ENCODE data around the gene FOXF2.

GRCh38 chr6:1395941-1396908, 6.8 kb downstream of the FOXF2 start:
- TF ChIP-seq JUNB (IDR thresholded peaks at IDR 0.05; ENCODE audit: unreplicated experiment) (no peak), CTCF (conservative IDR thresholded peaks at IDR 0.05; ENCODE audit: low read depth in 2 of 2) (no peak), POLR2AphosphoS5 (IDR thresholded peaks at IDR 0.05; ENCODE audit: low read depth) (no peak), EZH2 (IDR thresholded peaks at IDR 0.05; ENCODE audit: low read depth, unreplicated experiment) (peak; percentile 44), ZNF462 (CRISPR knock-in tag; IDR thresholded peaks at IDR 0.05) (no peak), ETS1 (IDR thresholded peaks at IDR 0.05) (no peak), REST (IDR thresholded peaks at IDR 0.05; ENCODE audit: unreplicated experiment) (no peak), CREB1 (CRISPR knock-in tag; IDR thresholded peaks at IDR 0.05; ENCODE audit: low read depth) (no peak), EZH2phosphoT487 (IDR thresholded peaks at IDR 0.05; ENCODE audit: unreplicated experiment) (no peak), STAT1 (IDR thresholded peaks at IDR 0.05; ENCODE audit: unreplicated experiment) (no peak)

All from GM23338 (cell line).